ENCODE measurements around the gene MAP1B. TPM values are rescaled to one million over a fixed set of nuclear protein-coding genes. Genes with fewer than 3 reads are reported as not detected.

MAP1B gene
- 2,530 TPM for total RNA-seq (ENCODE audit: unreplicated experiment)
- long read RNA-seq, partial matches to known transcripts = 1,320 of 1,420 reads
- long read RNA-seq, other reads (novel, unspliced or antisense) = 96 of 1,420 reads

GRCh38 chr5:72107131-72107900, at the start of gene MAP1B:
Gene MAP1B, plus strand, starts transcription at chr5:72107475. Its CDS starts 57 bp downstream, at chr5:72107532.
- Mint-ChIP-seq H3K4me3 (ENCODE audit: unreplicated experiment) (peak within 1 kb of the TSS; percentile 93), H3K9me3 (ENCODE audit: unreplicated experiment) (peaks cover 45% of the 10 kb centered on the region), H3K4me1 (ENCODE audit: low read depth, unreplicated experiment) (peaks cover 11% of the 10 kb centered on the region)

GRCh38 chr5:72057816-72058215, 49.5 kb upstream of the MAP1B start:
- peaks cover 8% of the 10 kb centered on the region for H3K9me3 Mint-ChIP-seq (ENCODE audit: unreplicated experiment)
- TF ChIP-seq CTCF (IDR thresholded peaks at IDR 0.05; ENCODE audit: partially characterized antibody, unreplicated experiment) = no peak
- peaks cover 7% of the 10 kb centered on the region for H3K36me3 Mint-ChIP-seq (ENCODE audit: unreplicated experiment)
- no peak overlapping the region for H3K4me3 Mint-ChIP-seq (ENCODE audit: unreplicated experiment)
- H3K27ac Mint-ChIP-seq (ENCODE audit: unreplicated experiment) = no peak overlapping the region
- peaks cover 2% of the 10 kb centered on the region for H3K27me3 Mint-ChIP-seq (ENCODE audit: unreplicated experiment)
- H3K4me1 Mint-ChIP-seq (ENCODE audit: low read depth, unreplicated experiment) = peaks cover 1% of the 10 kb centered on the region
- DNase-seq = no peak

More at GRCh38 chr5:72107131-72107900, at the start of gene MAP1B:
- peak; percentile 94 for DNase-seq
- Mint-ChIP-seq H3K27me3 (ENCODE audit: unreplicated experiment) (peaks cover 37% of the 10 kb centered on the region), H3K36me3 (ENCODE audit: unreplicated experiment) (peaks cover 17% of the 10 kb centered on the region), H3K27ac (ENCODE audit: unreplicated experiment) (peak within 1 kb of the TSS; percentile 99)
- TF ChIP-seq CTCF (IDR thresholded peaks at IDR 0.05; ENCODE audit: partially characterized antibody, unreplicated experiment) = peak; percentile 12

GRCh38 chr5:72063219-72063819, 44.0 kb upstream of the MAP1B start:
- Mint-ChIP-seq H3K36me3 (ENCODE audit: unreplicated experiment) (no peaks in the 10 kb centered on the region), H3K4me3 (ENCODE audit: unreplicated experiment) (peak overlapping the region; percentile 14)

GRCh38 chr5:72064801-72065570, 42.3 kb upstream of the MAP1B start:
- Mint-ChIP-seq H3K27me3 (ENCODE audit: unreplicated experiment) (peaks cover 12% of the 10 kb centered on the region), H3K4me3 (ENCODE audit: unreplicated experiment) (peak overlapping the region; percentile 73), H3K4me1 (ENCODE audit: low read depth, unreplicated experiment) (peaks cover 40% of the 10 kb centered on the region), H3K36me3 (ENCODE audit: unreplicated experiment) (no peaks in the 10 kb centered on the region), H3K9me3 (ENCODE audit: unreplicated experiment) (peaks cover 9% of the 10 kb centered on the region), H3K27ac (ENCODE audit: unreplicated experiment) (peak overlapping the region; percentile 79)
- no peak for TF ChIP-seq CTCF (IDR thresholded peaks at IDR 0.05; ENCODE audit: partially characterized antibody, unreplicated experiment)
- peak; percentile 82 for DNase-seq

More at GRCh38 chr5:72063219-72063819, 44.0 kb upstream of the MAP1B start:
- DNase-seq = no peak
- Mint-ChIP-seq H3K27me3 (ENCODE audit: unreplicated experiment) (peaks cover 14% of the 10 kb centered on the region), H3K27ac (ENCODE audit: unreplicated experiment) (no peak overlapping the region), H3K9me3 (ENCODE audit: unreplicated experiment) (peaks cover 9% of the 10 kb centered on the region), H3K4me1 (ENCODE audit: low read depth, unreplicated experiment) (peaks cover 35% of the 10 kb centered on the region)
- TF ChIP-seq CTCF (IDR thresholded peaks at IDR 0.05; ENCODE audit: partially characterized antibody, unreplicated experiment) = no peak
